Panc1 (cell line): ENCODE data around the gene CBX8. TPM values are rescaled to one million over a fixed set of nuclear protein-coding genes. Genes with fewer than 3 reads are reported as not detected.

Experiments
- ATAC-seq: fragments of 200-7000 bp; cut with Tn5 transposase; 2 replicates; pipeline ENCODE4 v1.9.1; 2020; ENCODE audit warnings: mild to moderate bottlenecking, moderate library complexity
- BruUV-seq: library from RNA; stranded (reverse); fragments of 400-500 nt; replicated peaks from 2 replicates; lab custom pipeline; 2021; lab: Mats Ljungman, UMichigan
- CTCF ChIA-PET: fragments of 300-600 bp; sonication (Branson Sonifier 250); formaldehyde crosslinking; loops from one replicate; lab custom pipeline; 2022; ENCODE audit warnings: antibody characterized with exemption; lab: Charles Lee
- POLR2A ChIA-PET: fragments of 300-600 bp; sonication (Branson Sonifier 250); formaldehyde crosslinking; loops from one replicate; lab custom pipeline; 2022; ENCODE audit warnings: antibody characterized with exemption; lab: Charles Lee
- DNase-seq: peaks from one replicate; pipeline ENCODE4 v3.0.0-alpha.2; 2010; ENCODE audit warnings: low read depth, low spot score
- H3K27ac ChIP-seq: 2 replicates; pipeline ENCODE4 v1.5.1; 2011; ENCODE audit warnings: mild to moderate bottlenecking, low read length, inconsistent platforms
- H3K27me3 ChIP-seq: fragments of 200-500 bp; sonication (Bioruptor generic); 2 replicates; pipeline ENCODE4 v1.6.0; 2014; ENCODE audit warnings: low read length, inconsistent platforms; ENCODE audit not compliant: control insufficient read depth, insufficient read depth
- H3K36me3 ChIP-seq: fragments of 200-500 bp; sonication (Bioruptor generic); 2 replicates; pipeline ENCODE4 v1.5.1; 2014; ENCODE audit warnings: inconsistent platforms, mild to moderate bottlenecking, low read length, moderate library complexity; ENCODE audit not compliant: control insufficient read depth, insufficient read depth
- H3K4me1 ChIP-seq: 2 replicates; pipeline ENCODE4 v1.5.1; 2011; ENCODE audit warnings: inconsistent platforms, mild to moderate bottlenecking, low read length, moderate library complexity; ENCODE audit not compliant: control insufficient read depth, insufficient read depth
- H3K4me3 ChIP-seq, 2 experiments: 2 replicates each; pipeline ENCODE4 v1.5.1; 2011 to 2012; ENCODE audit warnings: low read depth in 2 of 2, low read length in 2 of 2, mild to moderate bottlenecking in 2 of 2, inconsistent platforms in 1 of 2, moderate library complexity in 1 of 2
- H3K9me3 ChIP-seq: fragments of 200-500 bp; sonication (Bioruptor generic); 2 replicates; pipeline ENCODE4 v1.5.1; 2014; ENCODE audit warnings: low read depth, mild to moderate bottlenecking, inconsistent platforms, low read length, moderate library complexity; ENCODE audit not compliant: control insufficient read depth, insufficient read depth
- CTCF ChIP-seq: fragments of 450-650 bp; IDR thresholded peaks from 2 replicates; pipeline ENCODE4 v1.5.1; 2017; ENCODE audit warnings: mild to moderate bottlenecking
- POLR2AphosphoS5 ChIP-seq: IDR thresholded peaks from 2 replicates; pipeline ENCODE4 v1.6.1; 2012; ENCODE audit warnings: mild to moderate bottlenecking, low read depth, low read length, moderate library complexity
- REST ChIP-seq, 2 experiments: IDR thresholded peaks; 2 replicates each; pipeline ENCODE4 v1.6.1; 2011 to 2012; ENCODE audit warnings: low read depth in 2 of 2, control low read depth in 1 of 2, low read length in 1 of 2, mild to moderate bottlenecking in 1 of 2, moderate library complexity in 1 of 2; ENCODE audit not compliant: insufficient read depth in 1 of 2
- in situ Hi-C: cut with HindIII; loops from 2 replicates; pipeline ENCODE4 v1.10.0; 2016; ENCODE audit warnings: low sequenced_read_pairs, low pct_unique_long_range_greater_than_20kb
- intact Hi-C: fragments of 100-400 bp; cut with micrococcal nuclease; formaldehyde crosslinking; loops from one replicate; pipeline ENCODE4 v1.10.0; 2022; ENCODE audit not compliant: unreplicated experiment
- total RNA-seq: library from RNA; stranded (reverse); gene quantifications from one replicate; pipeline ENCODE4 v1.2.1, GENCODE V29; 2021; ENCODE audit not compliant: unreplicated experiment

The CBX8 gene
- total RNA-seq, 1 experiment from 2014 or later = 15.3 TPM

- in situ Hi-C loops = no loop called here
- ATAC-seq = peak; percentile 65
- no peaks in the 10 kb centered on the region for H3K27me3 ChIP-seq
- CTCF ChIA-PET = interaction anchor here (0.6 to 1.5 kb wide), 6 partner anchors 8 to 36 kb away, joined by 3 to 11 read pairs (median 4); no protein-coding TSS in a partner anchor
- no TSS peak for BruUV-seq
- peaks cover 25% of the 10 kb centered on the region for H3K4me1 ChIP-seq
- intact Hi-C loops = loop anchor here (10.0 kb wide), 1 partner anchor 70 kb away; no protein-coding TSS in a partner anchor
- peak overlapping the region; percentile 64 for H3K27ac ChIP-seq
- peak overlapping the region; percentile 24 to 64 for H3K4me3 ChIP-seq
- H3K9me3 ChIP-seq = no peaks in the 10 kb centered on the region
- POLR2A ChIA-PET = no interaction called here
- H3K36me3 ChIP-seq = no peaks in the 10 kb centered on the region
- no peak for DNase-seq
- TF ChIP-seq REST (IDR thresholded peaks at IDR 0.05; ENCODE audit: insufficient read depth in 1 of 2, low read depth in 2 of 2, low read length in 1 of 2) = no peak
- peak; percentile 96 for TF ChIP-seq CTCF
These were observed 48.2 kb upstream of the CBX8 start for GRCh38 chr17:79844869-79845600.

GRCh38 chr17:79843816-79844800 lies 47.2 kb upstream of the CBX8 start:
- intact Hi-C loops (loop anchor here (10.0 kb wide), 1 partner anchor 71 kb away; no protein-coding TSS in a partner anchor), in situ Hi-C loops (no loop called here)
- peak overlapping the region; percentile 76 for H3K27ac ChIP-seq
- H3K36me3 ChIP-seq = no peaks in the 10 kb centered on the region
- BruUV-seq = no TSS peak
- ChIA-PET POLR2A (no interaction called here), CTCF (interaction anchor here (0.6 to 1.5 kb wide), 6 partner anchors 8 to 35 kb away, joined by 3 to 11 read pairs (median 4); no protein-coding TSS in a partner anchor)
- TF ChIP-seq POLR2AphosphoS5 (peak; percentile 31; the same call in 1 of the 2 replicates), REST (IDR thresholded peaks at IDR 0.05; ENCODE audit: insufficient read depth in 1 of 2, low read depth in 2 of 2, low read length in 1 of 2) (no peak)
- H3K4me1 ChIP-seq = peaks cover 25% of the 10 kb centered on the region
- H3K27me3 ChIP-seq = no peaks in the 10 kb centered on the region
- ATAC-seq (peak; percentile 50), DNase-seq (no peak)
- H3K9me3 ChIP-seq = no peaks in the 10 kb centered on the region
- H3K4me3 ChIP-seq = peak overlapping the region; percentile 50 to 64
